ENCODE results near the gene MYO9A.

Gene MYO9A

GRCh38 chr15:71825021-71825730 is 292.8 kb downstream of the MYO9A start:
- no peak overlapping the region for H3K4me3 ChIP-seq (ENCODE audit: low read depth, low read length)
- no peak for DNase-seq (ENCODE audit: low read depth)
- TF ChIP-seq CTCF (IDR thresholded peaks at IDR 0.05; ENCODE audit: control insufficient read depth, extremely low read depth, insufficient read depth): no peak

- H3K4me3 ChIP-seq (ENCODE audit: low read depth, low read length): no peak overlapping the region
- DNase-seq (ENCODE audit: low read depth): no peak
- no peak for TF ChIP-seq CTCF (IDR thresholded peaks at IDR 0.05; ENCODE audit: control insufficient read depth, extremely low read depth, insufficient read depth)
Measured at GRCh38 chr15:71823801-71824200, 294.1 kb downstream of the MYO9A start.

GRCh38 chr15:71822890-71823630 is 294.9 kb downstream of the MYO9A start:
- no peak for DNase-seq (ENCODE audit: low read depth)
- no peak for TF ChIP-seq CTCF (IDR thresholded peaks at IDR 0.05; ENCODE audit: control insufficient read depth, extremely low read depth, insufficient read depth)
- no peak overlapping the region for H3K4me3 ChIP-seq (ENCODE audit: low read depth, low read length)

GRCh38 chr15:71821547-71822129 is 296.3 kb downstream of the MYO9A start:
- DNase-seq (ENCODE audit: low read depth): no peak
- no peak overlapping the region for H3K4me3 ChIP-seq (ENCODE audit: low read depth, low read length)

GRCh38 chr15:71820127-71820526 is 297.8 kb downstream of the MYO9A start:
- H3K4me3 ChIP-seq (ENCODE audit: low read depth, low read length): no peak overlapping the region
- TF ChIP-seq CTCF (IDR thresholded peaks at IDR 0.05; ENCODE audit: control insufficient read depth, extremely low read depth, insufficient read depth): no peak
- DNase-seq (ENCODE audit: low read depth): no peak

More at GRCh38 chr15:71821547-71822129, 296.3 kb downstream of the MYO9A start:
- no peak for TF ChIP-seq CTCF (IDR thresholded peaks at IDR 0.05; ENCODE audit: control insufficient read depth, extremely low read depth, insufficient read depth)

GRCh38 chr15:71817351-71817750 is 300.6 kb downstream of the MYO9A start:
- H3K4me3 ChIP-seq (ENCODE audit: low read depth, low read length): no peak overlapping the region
- no peak for TF ChIP-seq CTCF (IDR thresholded peaks at IDR 0.05; ENCODE audit: control insufficient read depth, extremely low read depth, insufficient read depth)
- no peak for DNase-seq (ENCODE audit: low read depth)
